K562 (cell line): Measurements from ENCODE around the gene LRRC3B.

Experiments
- CEBPB ChIP-seq: fragments of 450-650 bp; IDR thresholded peaks from 2 replicates; pipeline ENCODE4 v1.6.1; 2016; ENCODE audit warnings: missing genetic modification characterization, missing compliant biosample characterization
- CTCF ChIP-seq, 3 experiments: IDR thresholded peaks in 2 of 3; conservative IDR thresholded peaks in 1 of 3; 2 replicates each; pipeline ENCODE4 v1.5.1; 2011 to 2012; ENCODE audit warnings: low read length in 3 of 3, mild to moderate bottlenecking in 3 of 3, control low read depth in 2 of 3, improper control_type of control experiment in 1 of 3, inconsistent platforms in 1 of 3, low read depth in 1 of 3, mixed read lengths in 1 of 3, moderate library complexity in 1 of 3; ENCODE audit not compliant: insufficient read depth in 2 of 3
- E2F4 ChIP-seq: sonication (generic); formaldehyde crosslinking; IDR thresholded peaks from 2 replicates; pipeline ENCODE4 v1.8.0; 2022; ENCODE audit warnings: mild to moderate bottlenecking, low read depth, missing genetic modification reagents
- EZH2 ChIP-seq: IDR thresholded peaks from 2 replicates; pipeline ENCODE4 v1.6.1; 2012; ENCODE audit warnings: low read depth, mild to moderate bottlenecking, inconsistent platforms, low read length, borderline replicate concordance
- HDAC6 ChIP-seq: IDR thresholded peaks from 2 replicates; pipeline ENCODE4 v1.6.1; 2012; ENCODE audit warnings: low read depth, mild to moderate bottlenecking, control low read depth, inconsistent platforms, low read length, moderate library complexity
- KLF10 ChIP-seq: fragments of 250-450 bp; sonication (Bioruptor Pico); IDR thresholded peaks from 2 replicates; pipeline ENCODE4 v1.6.1; 2021; ENCODE audit warnings: matching md5 sums
- POLR2AphosphoS5 ChIP-seq: IDR thresholded peaks from 2 replicates; pipeline ENCODE4 v1.6.1; 2011; ENCODE audit warnings: mild to moderate bottlenecking, low read depth, low read length, moderate library complexity; ENCODE audit not compliant: control insufficient read depth, insufficient read depth
- SRF ChIP-seq, 2 experiments: fragments of 250-450, 450-650 bp in 1 of 2; sonication (Bioruptor Pico) in 1 of 2; sonication (generic) in 1 of 2; formaldehyde crosslinking; IDR thresholded peaks; 2 replicates each; pipeline versions ENCODE4 v1.5.0 to v1.5.1; 2020 to 2022; ENCODE audit warnings: mild to moderate bottlenecking in 1 of 2, missing genetic modification reagents in 1 of 2

- TF ChIP-seq HDAC6: no peak
- TF ChIP-seq KLF10 (CRISPR knock-in tag): no peak
- no peak for TF ChIP-seq CEBPB (tag)
- TF ChIP-seq E2F4: no peak
- no peak for TF ChIP-seq EZH2
- no peak for TF ChIP-seq CTCF (IDR thresholded peaks at IDR 0.05 in 2 of 3, conservative IDR thresholded peaks at IDR 0.05 in 1 of 3; ENCODE audit: insufficient read depth in 2 of 3, low read depth in 1 of 3, low read length in 3 of 3)
- TF ChIP-seq SRF (CRISPR knock-in tag; IDR thresholded peaks at IDR 0.05): no peak
- no peak for TF ChIP-seq POLR2AphosphoS5
Observed at GRCh38 chr3:26675336-26675735, 52.8 kb downstream of the LRRC3B start.
